IgD-negative memory B cell (primary cell): ENCODE measurements around the gene GLUL. TPM values are rescaled to one million over a fixed set of nuclear protein-coding genes. Genes with fewer than 3 reads are reported as not detected.

ENCODE experiments used
- H3K27ac Mint-ChIP-seq, 3 donors: one replicate each; pipeline ENCODE4 v1.8.0; 2020 to 2022; ENCODE audit warnings: mild to moderate bottlenecking in 3 of 3, mixed read lengths in 3 of 3, moderate library complexity in 1 of 3
- H3K27me3 Mint-ChIP-seq: one replicate; pipeline ENCODE4 v1.8.0; 2021; ENCODE audit warnings: mixed read lengths
- H3K36me3 Mint-ChIP-seq: one replicate; pipeline ENCODE4 v1.8.0; 2020; ENCODE audit warnings: mild to moderate bottlenecking, mixed read lengths
- H3K4me1 Mint-ChIP-seq, 3 donors: one replicate each; pipeline ENCODE4 v1.8.0; 2020 to 2022; ENCODE audit warnings: mixed read lengths in 3 of 3, mild to moderate bottlenecking in 1 of 3
- H3K4me3 Mint-ChIP-seq, 4 donors: one replicate each; pipeline ENCODE4 v1.8.0; 2020 to 2022; ENCODE audit warnings: mild to moderate bottlenecking in 4 of 4, mixed read lengths in 4 of 4, moderate library complexity in 3 of 4
- H3K9me3 Mint-ChIP-seq, 3 donors: one replicate each; pipeline ENCODE4 v1.8.0; 2020 to 2021; ENCODE audit warnings: mixed read lengths in 3 of 3, mild to moderate bottlenecking in 1 of 3
- polyA plus RNA-seq: library from polyadenylated mRNA; unstranded; fragments of 300-500 nt; fragmentation: Illumina TruSeq; gene quantifications from one replicate; pipeline ENCODE4 v1.2.3, GENCODE V29; 2021

GLUL gene
- polyA plus RNA-seq, 1 donor from 2014 or later, result 26.2 TPM

GRCh38 chr1:182332261-182333060, 59.1 kb downstream of the GLUL start:
- no peak overlapping the region for H3K4me3 Mint-ChIP-seq
- H3K27ac Mint-ChIP-seq, result no peak overlapping the region
- H3K4me1 Mint-ChIP-seq, result peaks cover 3 to 5% (median 4%) of the 10 kb centered on the region in 3 donors
- peaks cover 0 to 2% (median 0%) of the 10 kb centered on the region in 3 donors for H3K9me3 Mint-ChIP-seq
- H3K27me3 Mint-ChIP-seq, result peaks cover 13% of the 10 kb centered on the region
- peaks cover 2% of the 10 kb centered on the region for H3K36me3 Mint-ChIP-seq

Other genes starting within 250 kb of the GLUL start
- gene TEDDM1, start 8.9 kb upstream of the GLUL start, polyA plus RNA-seq, result 0.08 TPM
- gene RGSL1, start 58.4 kb upstream of the GLUL start, polyA plus RNA-seq, result not detected
- 8.9 TPM for gene RNASEL, start 197.5 kb upstream of the GLUL start, polyA plus RNA-seq
- 1.9 TPM for gene RGS16, start 212.6 kb upstream of the GLUL start, polyA plus RNA-seq